H1 (cell line): ENCODE results near the gene JADE1. TPM values are rescaled to one million over a fixed set of nuclear protein-coding genes. Genes with fewer than 3 reads are reported as not detected.

Experiments
- CTCF ChIA-PET: fragments of 300-600 bp; sonication (Branson Sonifier 250); formaldehyde crosslinking; loops from one replicate; lab custom pipeline; 2021; ENCODE audit not compliant: partially characterized antibody; lab: Charles Lee
- POLR2A ChIA-PET: fragments of 300-600 bp; sonication (Branson Sonifier 250); formaldehyde crosslinking; loops from one replicate; lab custom pipeline; 2021; ENCODE audit warnings: inconsistent platforms; ENCODE audit not compliant: partially characterized antibody; lab: Charles Lee
- DNase-seq, 2 experiments: peaks; one replicate each; pipeline versions ENCODE4 v3.0.0 to v3.0.0-alpha.2; 2010 to 2022; ENCODE audit warnings: low spot score in 2 of 2, low read depth in 1 of 2, mixed read lengths in 1 of 2
- FAIRE-seq: peaks from 2 replicates; lab custom pipeline; 2011; peaks lifted over from hg19 to GRCh38; lab: Jason Lieb, UNC
- H2AFZ ChIP-seq: 2 replicates; pipeline ENCODE4 v1.8.1; 2012; ENCODE audit warnings: low read length, inconsistent platforms
- H2AK5ac ChIP-seq: 2 replicates; pipeline ENCODE4 v1.6.1; 2013; ENCODE audit warnings: low read depth, low read length
- H2BK120ac ChIP-seq: replicated peaks from 2 replicates; pipeline ENCODE3; 2013; ENCODE audit warnings: low read depth, low read length, inconsistent platforms
- H2BK12ac ChIP-seq: 2 replicates; pipeline ENCODE4 v1.6.1; 2013; ENCODE audit warnings: low read depth, low read length
- H2BK15ac ChIP-seq: 2 replicates; pipeline ENCODE4 v1.6.1; 2013; ENCODE audit warnings: low read length
- H2BK20ac ChIP-seq: 2 replicates; pipeline ENCODE4 v1.6.1; 2013; ENCODE audit warnings: low read length
- H2BK5ac ChIP-seq: 2 replicates; pipeline ENCODE4 v1.6.1; 2013; ENCODE audit warnings: low read depth, low read length
- H3K14ac ChIP-seq: 2 replicates; pipeline ENCODE4 v1.6.1; 2013; ENCODE audit warnings: inconsistent platforms; ENCODE audit not compliant: insufficient read length
- H3K18ac ChIP-seq: 2 replicates; pipeline ENCODE4 v1.6.1; 2013; ENCODE audit warnings: low read length; ENCODE audit errors: extremely low read depth
- H3K23ac ChIP-seq: 2 replicates; pipeline ENCODE4 v1.6.1; 2013; ENCODE audit warnings: inconsistent platforms; ENCODE audit not compliant: insufficient read length
- H3K23me2 ChIP-seq: 2 replicates; pipeline ENCODE4 v1.6.1; 2013; ENCODE audit warnings: low read depth, low read length
- H3K27ac ChIP-seq: 2 replicates; pipeline ENCODE4 v1.6.1; 2011; ENCODE audit warnings: low read depth, low read length, inconsistent platforms
- H3K27me3 ChIP-seq, 4 experiments: replicated peaks in 1 of 4; 1 replicate in 1 of 4; 2 replicates in 3 of 4; pipeline versions ENCODE4 v1.6.1 to v1.8.1; 2011 to 2013; ENCODE audit warnings: low read length in 3 of 4, mild to moderate bottlenecking in 3 of 4, inconsistent platforms in 2 of 4, mixed read lengths in 2 of 4, moderate library complexity in 1 of 4; ENCODE audit not compliant: control insufficient read depth in 3 of 4, insufficient read depth in 3 of 4; ENCODE audit errors: extremely low read depth in 1 of 4
- H3K36me3 ChIP-seq, 4 experiments: 2 replicates each; pipeline versions ENCODE4 v1.6.1 to v1.8.1; 2011 to 2013; ENCODE audit warnings: mild to moderate bottlenecking in 4 of 4, low read length in 3 of 4, moderate library complexity in 2 of 4, control low read depth in 1 of 4, inconsistent platforms in 1 of 4; ENCODE audit not compliant: insufficient read depth in 4 of 4, control insufficient read depth in 2 of 4
- H3K4ac ChIP-seq: replicated peaks from 2 replicates; pipeline ENCODE3; 2013; ENCODE audit warnings: low read length, low read depth, mixed read lengths, inconsistent platforms; ENCODE audit not compliant: insufficient read length
- H3K4me1 ChIP-seq, 4 experiments: replicated peaks in 1 of 4; 1 replicate in 1 of 4; 2 replicates in 3 of 4; pipeline versions ENCODE4 v1.6.1 to v1.8.1; 2011 to 2013; ENCODE audit warnings: low read length in 3 of 4, inconsistent platforms in 2 of 4, mixed read lengths in 1 of 4; ENCODE audit not compliant: insufficient read depth in 4 of 4, control insufficient read depth in 3 of 4
- H3K4me2 ChIP-seq, 2 experiments: 2 replicates each; pipeline versions ENCODE4 v1.6.1 to v1.8.1; 2011 to 2013; ENCODE audit warnings: low read depth in 2 of 2, low read length in 2 of 2, control low read depth in 1 of 2, inconsistent platforms in 1 of 2, mild to moderate bottlenecking in 1 of 2; ENCODE audit not compliant: insufficient read depth in 1 of 2
- H3K4me3 ChIP-seq, 4 experiments: fragments of 200-600, 300-600 bp in 1 of 4; sonication (generic), shearing (Covaris generic), sonication (Bioruptor Twin) in 1 of 4; 2 replicates each; pipeline versions ENCODE4 v1.5.1 to v1.8.1; 2011 to 2016; ENCODE audit warnings: low read length in 4 of 4, low read depth in 3 of 4, control low read depth in 2 of 4, inconsistent platforms in 2 of 4, mild to moderate bottlenecking in 2 of 4, mixed read lengths in 1 of 4, moderate library complexity in 1 of 4; ENCODE audit not compliant: insufficient read depth in 2 of 4; ENCODE audit errors: extremely low read depth in 1 of 4
- H3K56ac ChIP-seq: replicated peaks from 2 replicates; pipeline ENCODE3; 2013; ENCODE audit warnings: low read depth, mild to moderate bottlenecking, mixed read lengths, low read length, inconsistent platforms; ENCODE audit not compliant: insufficient read length
- H3K79me1 ChIP-seq: 2 replicates; pipeline ENCODE4 v1.6.1; 2013; ENCODE audit warnings: low read depth, low read length, control low read depth
- H3K79me2 ChIP-seq, 2 experiments: 2 replicates each; pipeline versions ENCODE4 v1.6.1 to v1.8.1; 2012 to 2013; ENCODE audit warnings: low read length in 2 of 2, mild to moderate bottlenecking in 2 of 2, inconsistent platforms in 1 of 2; ENCODE audit not compliant: insufficient read depth in 2 of 2, control insufficient read depth in 1 of 2
- H3K9ac ChIP-seq, 4 experiments: replicated peaks in 1 of 4; 1 replicate in 1 of 4; 2 replicates in 3 of 4; pipeline versions ENCODE4 v1.6.1 to v1.8.1; 2011 to 2013; ENCODE audit warnings: low read depth in 3 of 4, low read length in 3 of 4, control low read depth in 2 of 4, mild to moderate bottlenecking in 2 of 4, moderate library complexity in 2 of 4, inconsistent platforms in 1 of 4; ENCODE audit errors: extremely low read depth in 1 of 4
- H3K9me3 ChIP-seq, 2 experiments: 2 replicates each; pipeline versions ENCODE4 v1.6.1 to v1.8.1; 2012 to 2013; ENCODE audit warnings: mild to moderate bottlenecking in 2 of 2, moderate library complexity in 2 of 2, control low read depth in 1 of 2, inconsistent platforms in 1 of 2, low read depth in 1 of 2, low read length in 1 of 2, mixed read lengths in 1 of 2; ENCODE audit not compliant: insufficient read depth in 2 of 2
- H4K20me1 ChIP-seq, 2 experiments: replicated peaks in 1 of 2; 2 replicates each; pipeline versions ENCODE3 to v1.8.1; 2011 to 2013; ENCODE audit warnings: inconsistent platforms in 2 of 2, low read length in 2 of 2, mild to moderate bottlenecking in 1 of 2; ENCODE audit not compliant: insufficient read depth in 2 of 2, control insufficient read depth in 1 of 2
- H4K5ac ChIP-seq: 2 replicates; pipeline ENCODE4 v1.6.1; 2013; ENCODE audit warnings: low read length, low read depth, mixed read lengths, inconsistent platforms; ENCODE audit not compliant: insufficient read length
- H4K8ac ChIP-seq: 2 replicates; pipeline ENCODE4 v1.8.0; 2013; ENCODE audit warnings: mild to moderate bottlenecking, moderate library complexity, low read length, inconsistent platforms; ENCODE audit not compliant: insufficient read depth; ENCODE audit errors: extremely low read depth
- H4K91ac ChIP-seq: replicated peaks from 2 replicates; pipeline ENCODE3; 2013; ENCODE audit warnings: low read length, mixed read lengths, inconsistent platforms; ENCODE audit not compliant: insufficient read length
- CBX8 ChIP-seq: fragments of 300-800, 300-1000 bp; sonication (generic); IDR thresholded peaks from 2 replicates; pipeline ENCODE4 v1.7.1; 2016; ENCODE audit warnings: low read depth, low read length, borderline replicate concordance
- CEBPB ChIP-seq: IDR thresholded peaks from 2 replicates; pipeline ENCODE4 v1.6.1; 2012; ENCODE audit warnings: low read depth, low read length
- CHD2 ChIP-seq: IDR thresholded peaks from 2 replicates; pipeline ENCODE4 v1.6.1; 2012; ENCODE audit warnings: low read length, improper control_type of control experiment
- HDAC6 ChIP-seq: IDR thresholded peaks from one replicate; pipeline ENCODE4 v1.7.1; 2012; ENCODE audit warnings: low read depth, mild to moderate bottlenecking, inconsistent platforms, low read length, moderate library complexity
- KDM1A ChIP-seq: fragments of 200-600, 300-600 bp; sonication (generic); IDR thresholded peaks from 2 replicates; pipeline ENCODE4 v1.7.1; 2016; ENCODE audit warnings: mild to moderate bottlenecking, low read length, borderline replicate concordance
- POU5F1 ChIP-seq: IDR thresholded peaks from 2 replicates; pipeline ENCODE4 v1.6.1; 2011; ENCODE audit warnings: low read depth, mild to moderate bottlenecking, low read length, moderate library complexity
- RFX5 ChIP-seq: IDR thresholded peaks from 2 replicates; pipeline ENCODE4 v1.6.1; 2011; ENCODE audit warnings: low read depth, low read length, improper control_type of control experiment, borderline replicate concordance
- SIRT6 ChIP-seq: IDR thresholded peaks from one replicate; pipeline ENCODE4 v1.7.1; 2012; ENCODE audit warnings: low read length, inconsistent platforms
- WGBS, 2 experiments: shearing (Covaris generic) in 1 of 2; methylation state at CpG; one replicate each; pipeline versions ENCODE4 v1.1.6 to v1.1.7; 2013 to 2015; ENCODE audit warnings: low lambda C conversion rate in 2 of 2, mixed read lengths in 2 of 2, inconsistent platforms in 1 of 2, low coverage in 1 of 2, missing lambda C conversion rate in 1 of 2; ENCODE audit not compliant: insufficient replicate concordance in 2 of 2, insufficient coverage in 1 of 2, insufficient read length in 1 of 2; ENCODE audit errors: extremely low coverage in 1 of 2, missing lambda C conversion rate in 1 of 2; 5-methylcytosine and 5-hydroxymethylcytosine counted together
- polyA plus RNA-seq, 7 experiments: library from polyadenylated mRNA; depleted of rRNA in 3 of 7; stranded (reverse) in 5 of 7; unstranded in 2 of 7; fragments of >200 nt in 5 of 7; fragments of 200-250 nt in 2 of 7; gene quantifications; 1 replicate in 5 of 7; 2 replicates in 1 of 7; 4 replicates in 1 of 7; pipeline versions ENCODE4 v1.2.1 to v1.2.3, GENCODE V29; 2011 to 2013; ENCODE audit warnings: missing spikeins in 2 of 7, mixed read lengths in 2 of 7
- total RNA-seq: library from RNA; stranded (reverse); fragmentation: NEBNext Ultra II Directional; extraction: Animal tissue kit (Norgen Biotek cat#: 25700); gene quantifications from 2 replicates; pipeline ENCODE4 v1.2.1, GENCODE V29; 2021
- TF ChIP-seq, protein P1 (sequence below), 3 experiments: IDR thresholded peaks; 1 replicate in 2 of 3; 2 replicates in 1 of 3; pipeline versions ENCODE4 v1.5.1 to v1.6.1; 2011; ENCODE audit warnings: low read length in 3 of 3, mild to moderate bottlenecking in 3 of 3, inconsistent platforms in 2 of 3, low read depth in 1 of 3, moderate library complexity in 1 of 3; ENCODE audit not compliant: insufficient read depth in 1 of 3; ENCODE audit errors: control extremely low read depth in 1 of 3

Gene JADE1
- total and polyA plus RNA-seq, 2 of the 8 experiments (the other 6 are each of a cell fraction or from before 2014, with no cell fraction given): 37.7 to 213 TPM

DNA sequence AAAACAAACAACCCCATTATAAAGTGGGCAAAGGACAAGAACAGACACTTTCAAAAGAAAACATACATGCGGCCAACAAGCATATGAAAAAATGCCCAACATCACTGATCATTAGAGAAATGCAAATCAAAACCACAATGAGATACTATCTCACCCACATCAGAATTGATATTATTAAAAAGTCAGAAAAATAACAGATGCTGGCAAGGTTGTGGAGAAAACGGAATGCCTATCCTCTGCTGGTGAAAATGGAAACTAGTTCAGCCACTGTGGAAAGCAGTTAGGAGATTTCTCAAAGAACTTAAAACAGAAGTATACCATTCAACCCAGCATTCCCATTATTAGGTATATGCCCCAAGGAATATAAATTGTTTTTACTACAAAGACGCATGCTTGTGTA, 112.5 kb downstream of the JADE1 start:
- H3K18ac ChIP-seq: no peak overlapping the region
- no peaks in the 10 kb centered on the region for H3K23me2 ChIP-seq
- TF ChIP-seq KDM1A: no peak
- TF ChIP-seq RFX5: no peak
- TF ChIP-seq SIRT6: no peak
- no peak for TF ChIP-seq CHD2
- TF ChIP-seq, protein P1, sequence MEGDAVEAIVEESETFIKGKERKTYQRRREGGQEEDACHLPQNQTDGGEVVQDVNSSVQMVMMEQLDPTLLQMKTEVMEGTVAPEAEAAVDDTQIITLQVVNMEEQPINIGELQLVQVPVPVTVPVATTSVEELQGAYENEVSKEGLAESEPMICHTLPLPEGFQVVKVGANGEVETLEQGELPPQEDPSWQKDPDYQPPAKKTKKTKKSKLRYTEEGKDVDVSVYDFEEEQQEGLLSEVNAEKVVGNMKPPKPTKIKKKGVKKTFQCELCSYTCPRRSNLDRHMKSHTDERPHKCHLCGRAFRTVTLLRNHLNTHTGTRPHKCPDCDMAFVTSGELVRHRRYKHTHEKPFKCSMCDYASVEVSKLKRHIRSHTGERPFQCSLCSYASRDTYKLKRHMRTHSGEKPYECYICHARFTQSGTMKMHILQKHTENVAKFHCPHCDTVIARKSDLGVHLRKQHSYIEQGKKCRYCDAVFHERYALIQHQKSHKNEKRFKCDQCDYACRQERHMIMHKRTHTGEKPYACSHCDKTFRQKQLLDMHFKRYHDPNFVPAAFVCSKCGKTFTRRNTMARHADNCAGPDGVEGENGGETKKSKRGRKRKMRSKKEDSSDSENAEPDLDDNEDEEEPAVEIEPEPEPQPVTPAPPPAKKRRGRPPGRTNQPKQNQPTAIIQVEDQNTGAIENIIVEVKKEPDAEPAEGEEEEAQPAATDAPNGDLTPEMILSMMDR (IDR thresholded peaks at IDR 0.05; ENCODE audit: control extremely low read depth in 1 of 3, insufficient read depth in 1 of 3, low read depth in 1 of 3, low read length in 3 of 3): no peak
- no peak for TF ChIP-seq HDAC6
- no peak for TF ChIP-seq POU5F1
- no peak for TF ChIP-seq CBX8
- no peak for TF ChIP-seq CEBPB
- H2AFZ ChIP-seq: no peak overlapping the region
- CTCF ChIA-PET: no interaction called here
- no peak overlapping the region for H2BK5ac ChIP-seq
- no peaks in the 10 kb centered on the region for H3K4me1 ChIP-seq
- no peaks in the 10 kb centered on the region for H3K27me3 ChIP-seq
- no peak overlapping the region for H3K4me2 ChIP-seq
- H2AK5ac ChIP-seq: no peak overlapping the region
- no peak overlapping the region for H4K8ac ChIP-seq
- no peak overlapping the region for H3K23ac ChIP-seq
- H3K9ac ChIP-seq: no peak overlapping the region
- H2BK20ac ChIP-seq: no peak overlapping the region
- no peak overlapping the region for H2BK15ac ChIP-seq
- H3K79me1 ChIP-seq: no peaks in the 10 kb centered on the region
- no peaks in the 10 kb centered on the region for H3K79me2 ChIP-seq
- no peak overlapping the region for H3K14ac ChIP-seq
- DNase-seq (no peak), FAIRE-seq (no peak)
- no peak overlapping the region for H3K56ac ChIP-seq
- H2BK12ac ChIP-seq: no peak overlapping the region
- no peak overlapping the region for H3K27ac ChIP-seq
- H4K5ac ChIP-seq: no peak overlapping the region
- no peaks in the 10 kb centered on the region for H4K20me1 ChIP-seq
- H3K36me3 ChIP-seq: no peaks in the 10 kb centered on the region
- H3K9me3 ChIP-seq: no peaks in the 10 kb centered on the region
- POLR2A ChIA-PET: no interaction called here
- H3K4me3 ChIP-seq: no peak overlapping the region
- WGBS, 2 experiments: 82% methylated on average over 3 of the region's 3 CpGs; no CpG with 5 or more reads in 1 of the 2 experiments
- H4K91ac ChIP-seq: no peak overlapping the region
- no peak overlapping the region for H3K4ac ChIP-seq
- H2BK120ac ChIP-seq: no peak overlapping the region
